OCI-LY1 (cell line): ENCODE results near the gene ZNF155.

Experiments used
- H2AFZ ChIP-seq: fragments of 200-600 bp; sonication (generic), shearing (Covaris generic); 2 replicates; pipeline ENCODE4 v1.6.0; 2014; ENCODE audit warnings: antibody characterized with exemption, mild to moderate bottlenecking, low read length
- H3F3A ChIP-seq: fragments of 200-600 bp; sonication (generic), shearing (Covaris generic); 2 replicates; pipeline ENCODE4 v1.6.0; 2014; ENCODE audit warnings: mild to moderate bottlenecking, antibody characterized with exemption, low read length, moderate library complexity; ENCODE audit not compliant: insufficient read depth
- H3K27ac ChIP-seq: fragments of 200-600 bp; sonication (generic); 2 replicates; pipeline ENCODE4 v1.5.1; 2014; ENCODE audit warnings: low read length, mixed run types, mild to moderate bottlenecking, low read depth; ENCODE audit not compliant: poor library complexity, severe bottlenecking
- H3K27me3 ChIP-seq: fragments of 200-600 bp; sonication (generic); 2 replicates; pipeline ENCODE4 v1.6.0; 2014; ENCODE audit warnings: antibody characterized with exemption, mild to moderate bottlenecking, low read length, moderate library complexity; ENCODE audit not compliant: insufficient read depth
- H3K36me3 ChIP-seq: fragments of 200-600 bp; sonication (generic); 2 replicates; pipeline ENCODE4 v1.6.1; 2014; ENCODE audit warnings: mild to moderate bottlenecking, antibody characterized with exemption, low read length, moderate library complexity, mixed read lengths; ENCODE audit not compliant: insufficient read depth
- H3K4me1 ChIP-seq: fragments of 200-600 bp; sonication (generic); 2 replicates; pipeline ENCODE4 v1.5.1; 2014; ENCODE audit warnings: mild to moderate bottlenecking, low read length, moderate library complexity; ENCODE audit not compliant: insufficient read depth, severe bottlenecking
- H3K4me2 ChIP-seq: fragments of 200-600 bp; sonication (generic), shearing (Covaris generic); 2 replicates; pipeline ENCODE4 v1.6.1; 2014; ENCODE audit warnings: low read length
- H3K4me3 ChIP-seq: fragments of 200-600 bp; sonication (generic); 2 replicates; pipeline ENCODE4 v1.5.1; 2014; ENCODE audit warnings: low read length, low read depth, mild to moderate bottlenecking, mixed read lengths; ENCODE audit not compliant: poor library complexity, severe bottlenecking
- H3K79me2 ChIP-seq: fragments of 200-600 bp; shearing (Covaris generic); 2 replicates; pipeline ENCODE4 v1.6.1; 2016; ENCODE audit warnings: mixed run types, low read length, mixed read lengths; ENCODE audit not compliant: insufficient read depth
- H3K9ac ChIP-seq: fragments of 200-600 bp; sonication (generic), shearing (Covaris generic); 2 replicates; pipeline ENCODE4 v1.6.1; 2014; ENCODE audit warnings: mild to moderate bottlenecking, low read length, mixed read lengths
- H3K9me2 ChIP-seq: fragments of 200-600 bp; sonication (generic), shearing (Covaris generic); 2 replicates; pipeline ENCODE4 v1.6.1; 2014; ENCODE audit warnings: low read depth, mild to moderate bottlenecking, low read length, mixed read lengths
- H3K9me3 ChIP-seq: fragments of 200-600 bp; shearing (Covaris generic); 2 replicates; pipeline ENCODE4 v1.6.1; 2014; ENCODE audit warnings: low read length, mixed read lengths
- H4K20me1 ChIP-seq: fragments of 200-600 bp; sonication (generic), shearing (Covaris generic); 2 replicates; pipeline ENCODE4 v1.6.0; 2016; ENCODE audit warnings: mild to moderate bottlenecking, low read length; ENCODE audit not compliant: insufficient read depth
- CTCF ChIP-seq: fragments of 200-600 bp; sonication (generic), shearing (Covaris generic); IDR thresholded peaks from 2 replicates; pipeline ENCODE4 v1.5.1; 2017; ENCODE audit warnings: mild to moderate bottlenecking, antibody characterized with exemption, low read length, moderate library complexity, mixed read lengths
- EZH2 ChIP-seq: fragments of 200-600 bp; sonication (generic), shearing (Covaris generic); IDR thresholded peaks from 2 replicates; pipeline ENCODE4 v1.8.0; 2017; ENCODE audit warnings: borderline replicate concordance, mixed run types, mild to moderate bottlenecking, antibody characterized with exemption, low read length, moderate library complexity, mixed read lengths

ZNF155 gene

GRCh38 chr19:43950834-43951645, 32.9 kb upstream of the ZNF155 start, which contains the start of gene ZNF221:
ZNF221 (plus strand) TSS chr19:43951228; CDS start chr19:43962727, 11,499 bp downstream.
- Histone ChIP-seq H3K27ac (no peak within 1 kb of the TSS), H3K9me2 (no peaks in the 10 kb centered on the region), H3F3A (no peaks in the 10 kb centered on the region), H3K4me1 (peaks cover 5% of the 10 kb centered on the region), H2AFZ (peak within 1 kb of the TSS; percentile 75), H3K4me2 (peak within 1 kb of the TSS; percentile 67), H3K4me3 (peak within 1 kb of the TSS; percentile 52), H3K9ac (no peak within 1 kb of the TSS), H4K20me1 (no peaks in the 10 kb centered on the region), H3K36me3 (no peaks in the 10 kb centered on the region), H3K79me2 (no peaks in the 10 kb centered on the region), H3K27me3 (no peaks in the 10 kb centered on the region), H3K9me3 (peaks cover 7% of the 10 kb centered on the region)
- TF ChIP-seq CTCF (no peak; the same call in 1 of the 2 replicates), EZH2 (no peak)

GRCh38 chr19:43956827-43957226, 27.2 kb upstream of the ZNF155 start:
- TF ChIP-seq EZH2 (no peak), CTCF (no peak)
- H3K36me3 ChIP-seq, result no peaks in the 10 kb centered on the region
- H3K79me2 ChIP-seq, result no peaks in the 10 kb centered on the region
- no peaks in the 10 kb centered on the region for H3K9me3 ChIP-seq
- no peak overlapping the region for H3K9ac ChIP-seq
- no peaks in the 10 kb centered on the region for H3F3A ChIP-seq
- no peak overlapping the region for H3K4me2 ChIP-seq
- no peaks in the 10 kb centered on the region for H3K4me1 ChIP-seq
- H3K27ac ChIP-seq, result no peak overlapping the region
- no peaks in the 10 kb centered on the region for H3K9me2 ChIP-seq
- H3K4me3 ChIP-seq, result no peak overlapping the region
- H3K27me3 ChIP-seq, result no peaks in the 10 kb centered on the region
- H4K20me1 ChIP-seq, result no peaks in the 10 kb centered on the region
- no peak overlapping the region for H2AFZ ChIP-seq

- Histone ChIP-seq H2AFZ (no peak overlapping the region), H4K20me1 (no peaks in the 10 kb centered on the region), H3K4me1 (no peaks in the 10 kb centered on the region), H3K4me2 (no peak overlapping the region), H3K9me2 (no peaks in the 10 kb centered on the region), H3K27me3 (no peaks in the 10 kb centered on the region), H3K79me2 (no peaks in the 10 kb centered on the region), H3K9me3 (no peaks in the 10 kb centered on the region), H3K36me3 (no peaks in the 10 kb centered on the region), H3F3A (no peaks in the 10 kb centered on the region), H3K4me3 (no peak overlapping the region), H3K9ac (no peak overlapping the region), H3K27ac (no peak overlapping the region)
- TF ChIP-seq CTCF (no peak), EZH2 (no peak)
Observed at GRCh38 chr19:43957891-43958290, 26.1 kb upstream of the ZNF155 start.
